GM23338 (cell line): ENCODE measurements around the gene SCNN1B. TPM values are rescaled to one million over a fixed set of nuclear protein-coding genes. Genes with fewer than 3 reads are reported as not detected.

ENCODE experiments used
- ATAC-seq: fragments of 200-7000 bp; cut with Tn5 transposase; 3 replicates; pipeline ENCODE4 v1.9.1; 2020
- DNase-seq: peaks from one replicate; pipeline ENCODE4 v3.0.0-alpha.2; 2015; ENCODE audit warnings: low spot score
- H2AFZ ChIP-seq: fragments of 200-600 bp; sonication (generic); 2 replicates; pipeline ENCODE4 v1.8.0; 2016; ENCODE audit warnings: antibody characterized with exemption, mild to moderate bottlenecking, moderate library complexity
- H3F3A ChIP-seq: fragments of 200-600 bp; sonication (generic); replicated peaks from 2 replicates; pipeline ENCODE4 v1.8.0; 2017; ENCODE audit warnings: antibody characterized with exemption, mixed run types, low read depth
- H3K27ac ChIP-seq: fragments of 200-600 bp; sonication (generic); 2 replicates; pipeline ENCODE4 v1.6.1; 2016; ENCODE audit warnings: low read depth
- H3K27me3 ChIP-seq: fragments of 200-600 bp; sonication (generic); 2 replicates; pipeline ENCODE4 v1.8.0; 2016; ENCODE audit warnings: mild to moderate bottlenecking, mixed run types, moderate library complexity; ENCODE audit not compliant: insufficient read depth
- H3K36me3 ChIP-seq: fragments of 200-600 bp; sonication (generic); 2 replicates; pipeline ENCODE4 v1.8.0; 2016; ENCODE audit warnings: mild to moderate bottlenecking; ENCODE audit not compliant: insufficient read depth
- H3K4me1 ChIP-seq: fragments of 200-600 bp; sonication (generic); 2 replicates; pipeline ENCODE4 v1.8.0; 2016; ENCODE audit warnings: mild to moderate bottlenecking, moderate library complexity; ENCODE audit not compliant: insufficient read depth
- H3K4me2 ChIP-seq: fragments of 200-600 bp; sonication (generic); 2 replicates; pipeline ENCODE4 v1.7.1; 2017; ENCODE audit warnings: mixed run types
- H3K4me3 ChIP-seq: fragments of 200-600 bp; sonication (generic); 2 replicates; pipeline ENCODE4 v1.6.1; 2016; ENCODE audit warnings: mixed run types
- H3K79me2 ChIP-seq: fragments of 200-600 bp; sonication (generic); replicated peaks from 2 replicates; pipeline ENCODE4 v1.8.0; 2017; ENCODE audit warnings: mild to moderate bottlenecking; ENCODE audit not compliant: insufficient read depth
- H3K9me2 ChIP-seq: fragments of 200-600 bp; sonication (generic); 2 replicates; pipeline ENCODE4 v1.8.0; 2017; ENCODE audit not compliant: insufficient read depth
- H4K20me1 ChIP-seq: fragments of 200-600 bp; sonication (generic); replicated peaks from 2 replicates; pipeline ENCODE4 v1.8.0; 2017; ENCODE audit warnings: mild to moderate bottlenecking; ENCODE audit not compliant: insufficient read depth
- H3K27ac Mint-ChIP-seq: 2 replicates; pipeline ENCODE4 v1.8.0; 2020; ENCODE audit warnings: inconsistent platforms, mild to moderate bottlenecking, moderate library complexity, mixed read lengths
- H3K27me3 Mint-ChIP-seq: 3 replicates; pipeline ENCODE4 v1.8.0; 2022; ENCODE audit warnings: low read depth, mild to moderate bottlenecking, moderate library complexity, mixed read lengths, inconsistent platforms; ENCODE audit not compliant: insufficient read depth, poor library complexity
- H3K36me3 Mint-ChIP-seq: 3 replicates; pipeline ENCODE4 v1.8.0; 2021; ENCODE audit warnings: low read depth, mild to moderate bottlenecking, inconsistent platforms, moderate library complexity, mixed read lengths
- H3K4me1 Mint-ChIP-seq: 3 replicates; pipeline ENCODE4 v1.8.0; 2020; ENCODE audit warnings: mild to moderate bottlenecking, inconsistent platforms, mixed read lengths
- H3K4me3 Mint-ChIP-seq: 3 replicates; pipeline ENCODE4 v1.8.0; 2021; ENCODE audit warnings: moderate library complexity, mild to moderate bottlenecking, inconsistent platforms, mixed read lengths
- H3K9me3 Mint-ChIP-seq: 3 replicates; pipeline ENCODE4 v1.8.0; 2020; ENCODE audit warnings: moderate library complexity, mild to moderate bottlenecking, inconsistent platforms, mixed read lengths
- EZH2 ChIP-seq: fragments of 200-600 bp; sonication (generic); IDR thresholded peaks from one replicate; pipeline ENCODE4 v1.8.0; 2017; ENCODE audit warnings: antibody characterized with exemption, mild to moderate bottlenecking, low read depth; ENCODE audit not compliant: unreplicated experiment
- JUNB ChIP-seq: IDR thresholded peaks from one replicate; pipeline ENCODE4 v1.6.1; 2016; ENCODE audit warnings: antibody characterized with exemption; ENCODE audit not compliant: unreplicated experiment
- NANOG ChIP-seq: IDR thresholded peaks from 2 replicates; pipeline ENCODE4 v1.6.1; 2016; ENCODE audit warnings: antibody characterized with exemption, borderline replicate concordance
- STAT1 ChIP-seq: IDR thresholded peaks from one replicate; pipeline ENCODE4 v1.6.1; 2016; ENCODE audit warnings: antibody characterized with exemption; ENCODE audit not compliant: unreplicated experiment
- ZNF114 ChIP-seq: fragments of 250-450 bp; sonication (Bioruptor Pico); IDR thresholded peaks from 2 replicates; pipeline ENCODE4 v1.5.0; 2020; ENCODE audit warnings: mild to moderate bottlenecking, moderate library complexity
- ZNF331 ChIP-seq: fragments of 250-450 bp; sonication (Bioruptor Pico); IDR thresholded peaks from 2 replicates; pipeline ENCODE4 v1.5.0; 2020; ENCODE audit warnings: low read depth, mild to moderate bottlenecking, moderate library complexity
- polyA plus RNA-seq: library from polyadenylated mRNA; unstranded; fragments of >200 nt; fragmentation: Nextera tagmentation; extraction: Ambion mirVana; gene quantifications from 2 replicates; pipeline ENCODE4 v1.2.1, GENCODE V29; 2016
- total RNA-seq: library from RNA; depleted of rRNA; stranded (reverse); fragments of >200 nt; shearing (Covaris generic); gene quantifications from 2 replicates; pipeline ENCODE4 v1.2.3, GENCODE V29; 2014
- TF ChIP-seq, protein P1 (sequence below): fragments of 250-450 bp; sonication (Bioruptor Pico); IDR thresholded peaks from 2 replicates; pipeline ENCODE4 v1.5.0; 2020; ENCODE audit warnings: mild to moderate bottlenecking, moderate library complexity
- TF ChIP-seq, protein P2 (sequence below): IDR thresholded peaks from 2 replicates; pipeline ENCODE4 v1.6.1; 2016; ENCODE audit warnings: antibody characterized with exemption

The SCNN1B gene
- total and polyA plus RNA-seq, 2 experiments from 2014 or later, result 0.78 to 1.1 TPM

DNA sequence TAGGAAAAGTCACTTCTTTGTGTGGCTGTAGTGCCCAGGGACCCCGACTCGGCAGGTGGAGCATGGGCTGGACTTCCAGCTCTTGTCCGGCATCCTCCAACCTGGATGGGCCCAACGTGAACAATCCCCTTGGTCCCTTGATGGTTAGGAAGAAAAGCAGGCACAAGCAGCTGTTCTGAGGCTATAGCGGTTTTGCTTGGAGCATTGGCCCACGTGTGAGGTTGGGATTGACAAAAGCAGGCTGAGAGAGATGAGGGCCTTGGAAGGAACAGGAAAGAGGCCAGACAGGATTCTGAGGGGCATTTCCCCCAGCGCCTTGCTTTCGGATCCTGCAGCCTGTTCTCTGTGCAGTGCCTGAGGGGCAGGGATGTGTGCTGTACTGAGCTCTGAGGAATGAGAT, 28.1 kb downstream of the SCNN1B start (continued):
- TF ChIP-seq, protein P1, sequence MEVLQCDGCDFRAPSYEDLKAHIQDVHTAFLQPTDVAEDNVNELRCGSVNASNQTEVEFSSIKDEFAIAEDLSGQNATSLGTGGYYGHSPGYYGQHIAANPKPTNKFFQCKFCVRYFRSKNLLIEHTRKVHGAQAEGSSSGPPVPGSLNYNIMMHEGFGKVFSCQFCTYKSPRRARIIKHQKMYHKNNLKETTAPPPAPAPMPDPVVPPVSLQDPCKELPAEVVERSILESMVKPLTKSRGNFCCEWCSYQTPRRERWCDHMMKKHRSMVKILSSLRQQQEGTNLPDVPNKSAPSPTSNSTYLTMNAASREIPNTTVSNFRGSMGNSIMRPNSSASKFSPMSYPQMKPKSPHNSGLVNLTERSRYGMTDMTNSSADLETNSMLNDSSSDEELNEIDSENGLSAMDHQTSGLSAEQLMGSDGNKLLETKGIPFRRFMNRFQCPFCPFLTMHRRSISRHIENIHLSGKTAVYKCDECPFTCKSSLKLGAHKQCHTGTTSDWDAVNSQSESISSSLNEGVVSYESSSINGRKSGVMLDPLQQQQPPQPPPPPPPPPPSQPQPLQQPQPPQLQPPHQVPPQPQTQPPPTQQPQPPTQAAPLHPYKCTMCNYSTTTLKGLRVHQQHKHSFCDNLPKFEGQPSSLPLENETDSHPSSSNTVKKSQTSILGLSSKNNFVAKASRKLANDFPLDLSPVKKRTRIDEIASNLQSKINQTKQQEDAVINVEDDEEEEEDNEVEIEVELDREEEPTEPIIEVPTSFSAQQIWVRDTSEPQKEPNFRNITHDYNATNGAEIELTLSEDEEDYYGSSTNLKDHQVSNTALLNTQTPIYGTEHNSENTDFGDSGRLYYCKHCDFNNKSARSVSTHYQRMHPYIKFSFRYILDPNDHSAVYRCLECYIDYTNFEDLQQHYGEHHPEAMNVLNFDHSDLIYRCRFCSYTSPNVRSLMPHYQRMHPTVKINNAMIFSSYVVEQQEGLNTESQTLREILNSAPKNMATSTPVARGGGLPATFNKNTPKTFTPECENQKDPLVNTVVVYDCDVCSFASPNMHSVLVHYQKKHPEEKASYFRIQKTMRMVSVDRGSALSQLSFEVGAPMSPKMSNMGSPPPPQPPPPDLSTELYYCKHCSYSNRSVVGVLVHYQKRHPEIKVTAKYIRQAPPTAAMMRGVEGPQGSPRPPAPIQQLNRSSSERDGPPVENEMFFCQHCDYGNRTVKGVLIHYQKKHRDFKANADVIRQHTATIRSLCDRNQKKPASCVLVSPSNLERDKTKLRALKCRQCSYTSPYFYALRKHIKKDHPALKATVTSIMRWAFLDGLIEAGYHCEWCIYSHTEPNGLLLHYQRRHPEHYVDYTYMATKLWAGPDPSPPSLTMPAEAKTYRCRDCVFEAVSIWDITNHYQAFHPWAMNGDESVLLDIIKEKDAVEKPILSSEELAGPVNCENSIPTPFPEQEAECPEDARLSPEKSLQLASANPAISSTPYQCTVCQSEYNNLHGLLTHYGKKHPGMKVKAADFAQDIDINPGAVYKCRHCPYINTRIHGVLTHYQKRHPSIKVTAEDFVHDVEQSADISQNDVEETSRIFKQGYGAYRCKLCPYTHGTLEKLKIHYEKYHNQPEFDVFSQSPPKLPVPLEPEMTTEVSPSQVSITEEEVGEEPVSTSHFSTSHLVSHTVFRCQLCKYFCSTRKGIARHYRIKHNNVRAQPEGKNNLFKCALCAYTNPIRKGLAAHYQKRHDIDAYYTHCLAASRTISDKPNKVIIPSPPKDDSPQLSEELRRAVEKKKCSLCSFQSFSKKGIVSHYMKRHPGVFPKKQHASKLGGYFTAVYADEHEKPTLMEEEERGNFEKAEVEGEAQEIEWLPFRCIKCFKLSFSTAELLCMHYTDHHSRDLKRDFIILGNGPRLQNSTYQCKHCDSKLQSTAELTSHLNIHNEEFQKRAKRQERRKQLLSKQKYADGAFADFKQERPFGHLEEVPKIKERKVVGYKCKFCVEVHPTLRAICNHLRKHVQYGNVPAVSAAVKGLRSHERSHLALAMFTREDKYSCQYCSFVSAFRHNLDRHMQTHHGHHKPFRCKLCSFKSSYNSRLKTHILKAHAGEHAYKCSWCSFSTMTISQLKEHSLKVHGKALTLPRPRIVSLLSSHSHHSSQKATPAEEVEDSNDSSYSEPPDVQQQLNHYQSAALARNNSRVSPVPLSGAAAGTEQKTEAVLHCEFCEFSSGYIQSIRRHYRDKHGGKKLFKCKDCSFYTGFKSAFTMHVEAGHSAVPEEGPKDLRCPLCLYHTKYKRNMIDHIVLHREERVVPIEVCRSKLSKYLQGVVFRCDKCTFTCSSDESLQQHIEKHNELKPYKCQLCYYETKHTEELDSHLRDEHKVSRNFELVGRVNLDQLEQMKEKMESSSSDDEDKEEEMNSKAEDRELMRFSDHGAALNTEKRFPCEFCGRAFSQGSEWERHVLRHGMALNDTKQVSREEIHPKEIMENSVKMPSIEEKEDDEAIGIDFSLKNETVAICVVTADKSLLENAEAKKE (CRISPR knock-in tag), result no peak
- no peak for TF ChIP-seq JUNB
- TF ChIP-seq ZNF331 (CRISPR knock-in tag), result no peak
- TF ChIP-seq ZNF114 (CRISPR knock-in tag), result no peak

DNA sequence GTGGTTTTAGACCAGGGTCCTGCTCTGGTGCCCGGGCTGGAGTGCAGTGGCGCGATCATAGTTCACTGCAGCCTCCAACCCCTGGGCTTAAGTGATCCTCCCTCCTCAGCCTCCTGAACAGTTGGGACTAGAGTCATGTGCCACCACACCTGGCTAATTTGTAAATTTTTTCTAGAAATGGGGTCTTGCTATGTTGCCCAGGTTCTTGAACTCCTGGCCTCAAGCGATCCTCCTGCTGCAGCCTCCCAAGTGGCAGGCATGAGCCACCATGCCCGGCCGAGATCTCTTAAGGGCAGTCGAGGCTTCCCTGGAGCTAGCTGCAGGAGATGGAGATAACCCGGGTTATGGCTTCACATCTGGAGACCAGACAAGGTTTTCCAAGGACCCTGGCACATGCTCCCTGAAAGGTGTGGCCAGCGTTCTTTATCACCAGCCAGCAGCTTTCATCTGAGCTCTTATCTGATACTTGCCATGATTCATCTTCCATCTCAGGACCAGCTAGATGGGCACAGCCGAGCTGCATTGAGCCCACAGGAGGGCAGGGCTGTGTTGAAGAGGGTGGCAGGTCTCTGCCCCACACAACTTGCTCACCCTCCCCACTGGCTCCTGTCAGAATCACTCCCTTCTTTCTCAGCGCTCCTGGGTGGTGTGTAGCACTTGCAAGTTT, 28.6 kb downstream of the SCNN1B start:
- no peaks in the 10 kb centered on the region for H3K9me3 Mint-ChIP-seq
- H3K27ac Mint-ChIP-seq, result no peak overlapping the region
- Histone ChIP-seq H3K79me2 (no peaks in the 10 kb centered on the region), H3K36me3 (no peaks in the 10 kb centered on the region), H3K27me3 (no peaks in the 10 kb centered on the region), H4K20me1 (no peaks in the 10 kb centered on the region), H3K9me2 (no peaks in the 10 kb centered on the region), H2AFZ (no peak overlapping the region), H3K4me1 (no peaks in the 10 kb centered on the region), H3F3A (no peaks in the 10 kb centered on the region), H3K4me3 (no peak overlapping the region), H3K27ac (no peak overlapping the region), H3K4me2 (no peak overlapping the region)
- DNase-seq (no peak), ATAC-seq (no peak)
- no peak overlapping the region for H3K4me3 Mint-ChIP-seq
- H3K36me3 Mint-ChIP-seq, result no peaks in the 10 kb centered on the region
- H3K4me1 Mint-ChIP-seq, result no peaks in the 10 kb centered on the region
- peaks cover 5% of the 10 kb centered on the region for H3K27me3 Mint-ChIP-seq
- TF ChIP-seq NANOG (no peak), STAT1 (no peak), ZNF114 (CRISPR knock-in tag) (no peak), EZH2 (no peak)
- TF ChIP-seq, protein P2, sequence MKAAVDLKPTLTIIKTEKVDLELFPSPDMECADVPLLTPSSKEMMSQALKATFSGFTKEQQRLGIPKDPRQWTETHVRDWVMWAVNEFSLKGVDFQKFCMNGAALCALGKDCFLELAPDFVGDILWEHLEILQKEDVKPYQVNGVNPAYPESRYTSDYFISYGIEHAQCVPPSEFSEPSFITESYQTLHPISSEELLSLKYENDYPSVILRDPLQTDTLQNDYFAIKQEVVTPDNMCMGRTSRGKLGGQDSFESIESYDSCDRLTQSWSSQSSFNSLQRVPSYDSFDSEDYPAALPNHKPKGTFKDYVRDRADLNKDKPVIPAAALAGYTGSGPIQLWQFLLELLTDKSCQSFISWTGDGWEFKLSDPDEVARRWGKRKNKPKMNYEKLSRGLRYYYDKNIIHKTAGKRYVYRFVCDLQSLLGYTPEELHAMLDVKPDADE, result no peak
- TF ChIP-seq, protein P1 (CRISPR knock-in tag), result no peak
